Stomach (tissue), 9 donors: ENCODE measurements around the gene NSFL1C. TPM values are rescaled to one million over a fixed set of nuclear protein-coding genes. Genes with fewer than 3 reads are reported as not detected.
"Not testable (repeated sequence)": the region's sequence is repeated elsewhere in the genome, so short reads cannot be mapped to it uniquely, and the experiment has no call there.

ENCODE experiments used
- DNase-seq, 2 donors: peaks; one replicate each; pipeline versions ENCODE4 v3.0.0 to v3.0.0-alpha.2; 2013 to 2019
- H3K27ac ChIP-seq, 5 donors: fragments of 200-600 bp in 4 of 5; sonication (generic) in 4 of 5; one replicate each; pipeline ENCODE4 v1.5.1; 2013 to 2019; ENCODE audit warnings: mild to moderate bottlenecking in 1 of 5, moderate library complexity in 1 of 5
- H3K27me3 ChIP-seq, 3 donors: fragments of 200-600 bp; sonication (generic); one replicate each; pipeline ENCODE4 v1.5.1; 2017 to 2019; ENCODE audit warnings: mixed run types in 1 of 3
- H3K36me3 ChIP-seq, 4 donors: fragments of 200-600 bp; sonication (generic); 1 replicate in 3 of 4; 2 replicates in 1 of 4; pipeline ENCODE4 v1.5.1; 2016 to 2019
- H3K4me1 ChIP-seq, 4 donors: fragments of 200-600 bp; sonication (generic); one replicate each; pipeline ENCODE4 v1.5.1; 2016 to 2019
- H3K4me3 ChIP-seq, 4 donors: fragments of 200-600 bp; sonication (generic) in 3 of 4; one replicate each; pipeline ENCODE4 v1.5.1; 2016 to 2019; ENCODE audit warnings: mild to moderate bottlenecking in 1 of 4
- H3K9me3 ChIP-seq, 4 donors: fragments of 200-600 bp; sonication (generic); one replicate each; pipeline ENCODE4 v1.5.1; 2016 to 2019
- CTCF ChIP-seq, 7 experiments: fragments of 450-650 bp in 4 of 7; fragments of 200-600 bp in 3 of 7; sonication (generic) in 3 of 7; IDR thresholded peaks; one replicate each; pipeline ENCODE4 v1.5.1; 2016 to 2019; ENCODE audit warnings: antibody characterized with exemption in 7 of 7, control low read depth in 2 of 7, mild to moderate bottlenecking in 1 of 7
- EP300 ChIP-seq: sonication (generic); formaldehyde crosslinking; IDR thresholded peaks from one replicate; pipeline ENCODE4 v1.6.1; 2017; ENCODE audit warnings: antibody characterized with exemption
- POLR2A ChIP-seq, 4 donors: fragments of 450-650 bp; IDR thresholded peaks; one replicate each; pipeline ENCODE4 v1.6.1; 2016; ENCODE audit warnings: antibody characterized with exemption in 4 of 4, control low read depth in 2 of 4, mild to moderate bottlenecking in 1 of 4, moderate library complexity in 1 of 4
- POLR2AphosphoS5 ChIP-seq, 3 donors: sonication (generic); formaldehyde crosslinking; IDR thresholded peaks; one replicate each; pipeline ENCODE4 v1.6.1; 2016; ENCODE audit warnings: antibody characterized with exemption in 3 of 3
- WGBS, 5 donors: extraction: QIAGEN DNeasy Blood & Tissue Kit in 3 of 5; methylation state at CpG; one replicate each; pipeline versions ENCODE4 v1.1.5 to v1.1.7; 2013 to 2018; 5-methylcytosine and 5-hydroxymethylcytosine counted together
- intact Hi-C: fragments of 100-400 bp; cut with DNase I; formaldehyde crosslinking; loops from one replicate; pipeline ENCODE4 v1.15.1; 2023; ENCODE audit warnings: low total_unique reads
- polyA plus RNA-seq, 3 donors: library from polyadenylated mRNA; stranded (reverse); fragments of 200-250 nt; gene quantifications; one replicate each; pipeline ENCODE4 v1.2.3, GENCODE V29; 2013
- total RNA-seq, 5 donors: library from RNA; depleted of rRNA; stranded (reverse); fragments of >200 nt; gene quantifications; one replicate each; pipeline versions ENCODE4 v1.1.0 to v1.2.3, GENCODE V29; 2014 to 2016
- donor health status: healthy with polysubstance abuse.
- donor health status: Bipolar disorder and iron deficiency.
- donor health status: healthy.

Gene NSFL1C
- total and polyA plus RNA-seq, 8 donors, result 13.4 to 83.4 (median 42.1) TPM

DNA sequence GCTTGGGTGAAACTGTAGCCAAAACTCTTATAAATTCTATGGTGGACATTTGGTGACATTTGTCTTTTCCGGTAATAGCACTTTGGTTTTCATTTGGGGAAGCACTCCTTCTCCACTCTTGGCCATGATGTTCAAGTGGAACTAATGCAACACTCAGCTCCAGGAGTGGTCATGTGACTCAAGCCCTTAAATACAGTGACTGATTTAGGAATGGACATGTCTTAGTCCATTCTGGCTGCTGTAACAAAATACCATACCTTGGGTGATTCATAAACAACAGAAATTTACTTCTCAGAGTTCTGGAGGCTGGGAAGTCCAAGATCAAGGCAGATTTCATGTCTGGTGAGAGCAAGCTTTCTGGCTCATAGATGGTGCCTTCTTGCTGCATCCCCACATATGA is 63.0 kb downstream of the NSFL1C start:
- intact Hi-C loops, result no loop called here
- H3K27me3 ChIP-seq, result peaks cover 0 to 10% (median 0%) of the 10 kb centered on the region in 3 donors
- H3K9me3 ChIP-seq, result no peaks in the 10 kb centered on the region
- TF ChIP-seq CTCF (IDR thresholded peaks at IDR 0.05), result no peak
- no peak for TF ChIP-seq POLR2A (IDR thresholded peaks at IDR 0.05)
- no peak for TF ChIP-seq EP300
- no peak for TF ChIP-seq POLR2AphosphoS5 (IDR thresholded peaks at IDR 0.05)
- H3K4me3 ChIP-seq, result no peak overlapping the region
- DNase-seq, result no peak
- H3K4me1 ChIP-seq, result peaks cover 6 to 22% (median 13%) of the 10 kb centered on the region in 4 donors
- H3K27ac ChIP-seq, result no peak overlapping the region
- H3K36me3 ChIP-seq, result no peaks in the 10 kb centered on the region
- 45 to 100% (median 67%) methylated on average over 1 of the region's 1 CpG for WGBS, 5 donors

GRCh38 chr20:1402149-1402548 is 64.5 kb downstream of the NSFL1C start:
- Histone ChIP-seq H3K4me3 (no peak overlapping the region), H3K36me3 (no peaks in the 10 kb centered on the region), H3K27ac (no peak overlapping the region), H3K9me3 (no peaks in the 10 kb centered on the region), H3K27me3 (peaks cover 0 to 20% (median 0%) of the 10 kb centered on the region in 3 donors), H3K4me1 (peaks cover 6 to 33% (median 15%) of the 10 kb centered on the region in 4 donors)
- no peak for TF ChIP-seq CTCF (IDR thresholded peaks at IDR 0.05)
- no peak for TF ChIP-seq EP300
- TF ChIP-seq POLR2AphosphoS5 (IDR thresholded peaks at IDR 0.05), result no peak
- no peak for TF ChIP-seq POLR2A (IDR thresholded peaks at IDR 0.05)
- WGBS, 5 donors, result 68 to 82% (median 70%) methylated on average over 7 of the region's 7 CpGs
- intact Hi-C loops, result no loop called here
- DNase-seq, result no peak

- Histone ChIP-seq H3K27me3 (peaks cover 0 to 26% (median 0%) of the 10 kb centered on the region in 3 donors), H3K27ac (no peak overlapping the region), H3K9me3 (no peaks in the 10 kb centered on the region), H3K36me3 (no peaks in the 10 kb centered on the region), H3K4me1 (peaks cover 6 to 33% (median 15%) of the 10 kb centered on the region in 4 donors), H3K4me3 (no peak overlapping the region)
- 86 to 94% (median 89%) methylated on average over 3 of the region's 3 CpGs for WGBS, 5 donors
- TF ChIP-seq EP300 (no peak), POLR2A (IDR thresholded peaks at IDR 0.05) (no peak), POLR2AphosphoS5 (IDR thresholded peaks at IDR 0.05) (no peak), CTCF (IDR thresholded peaks at IDR 0.05) (no peak)
- intact Hi-C loops, result no loop called here
- no peak for DNase-seq
These were observed 65.2 kb downstream of the NSFL1C start for GRCh38 chr20:1401451-1401907.

DNA sequence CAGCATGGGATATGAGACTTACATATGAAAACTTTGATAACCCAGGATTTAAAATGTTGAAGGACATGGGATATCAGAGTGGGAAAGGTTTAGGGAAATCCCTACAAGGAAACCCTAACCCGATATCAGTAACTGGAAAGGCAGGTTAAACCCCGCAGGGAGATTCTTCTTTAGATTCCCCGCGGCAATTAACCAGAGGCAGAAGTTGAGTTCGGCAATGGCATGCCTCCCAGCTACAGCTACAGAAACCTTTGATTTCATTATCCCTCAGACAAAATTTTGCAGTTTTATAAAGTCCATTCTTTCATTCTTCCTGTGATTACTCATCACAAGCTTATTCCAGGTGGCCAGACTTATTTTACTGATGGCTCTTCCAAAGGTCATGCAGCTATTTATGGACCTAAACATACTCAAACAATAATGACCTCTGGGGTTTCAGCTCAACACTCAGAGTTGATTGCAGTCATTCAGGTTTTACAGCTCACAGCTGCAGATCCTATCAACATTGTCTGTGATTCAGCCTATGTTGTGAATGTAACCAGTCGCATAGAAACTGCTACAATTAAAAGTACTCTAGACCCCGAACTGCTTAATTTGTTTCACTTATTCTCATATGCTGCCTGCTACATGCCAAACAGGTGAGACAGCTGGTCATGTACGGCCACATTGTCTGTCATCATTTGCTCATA is 66.8 kb downstream of the NSFL1C start:
- not testable (repeated sequence) for H3K9me3 ChIP-seq, H3K4me3 ChIP-seq, H3K36me3 ChIP-seq
- intact Hi-C loops, result loop anchor here (10.0 kb wide), 1 partner anchor 65 kb away; the partner anchor contains the start of gene NSFL1C
- H3K4me1 ChIP-seq, result peaks cover 6 to 33% (median 15%) of the 10 kb centered on the region in 4 donors
- H3K27ac ChIP-seq, result peak overlapping the region in 1 of 5 donors; percentile 4
- peaks cover 0 to 27% (median 0%) of the 10 kb centered on the region in 3 donors for H3K27me3 ChIP-seq
- TF ChIP-seq POLR2AphosphoS5 (IDR thresholded peaks at IDR 0.05), result peak in 1 of 3 donors; percentile 17
- 20 to 39% (median 32%) methylated on average over 8 of the region's 8 CpGs for WGBS, 5 donors
- DNase-seq, result peak in 1 of 2 donors; percentile 77

GRCh38 chr20:1398185-1398584 is 68.5 kb downstream of the NSFL1C start:
- intact Hi-C loops, result loop anchor here (10.0 kb wide), 1 partner anchor 67 kb away; the partner anchor contains the start of gene NSFL1C
- 24 to 45% (median 31%) methylated on average over 7 of the region's 7 CpGs for WGBS, 5 donors
- not testable (repeated sequence) for H3K4me3 ChIP-seq, DNase-seq, H3K9me3 ChIP-seq, H3K27ac ChIP-seq, H3K36me3 ChIP-seq
- peaks cover 0 to 23% (median 0%) of the 10 kb centered on the region in 3 donors for H3K27me3 ChIP-seq
- H3K4me1 ChIP-seq, result peaks cover 11 to 40% (median 22%) of the 10 kb centered on the region in 4 donors
